ENCODE data around the gene MMP23B.

MMP23B gene

GRCh38 chr1:1602968-1603506 lies 28.9 kb upstream of the MMP23B start:
- no peak for DNase-seq

- DNase-seq = no peak
Observed at GRCh38 chr1:1603671-1604373, 28.2 kb upstream of the MMP23B start.

- DNase-seq = no peak
Observed at GRCh38 chr1:1604374-1605033, 27.5 kb upstream of the MMP23B start.

- DNase-seq = no peak
Observed at GRCh38 chr1:1605034-1605591, 26.9 kb upstream of the MMP23B start.

GRCh38 chr1:1605724-1606123 lies 26.2 kb upstream of the MMP23B start:
- DNase-seq = no peak

- DNase-seq = no peak
Observed at GRCh38 chr1:1606232-1606631, 25.7 kb upstream of the MMP23B start.

- DNase-seq = no peak
Observed at GRCh38 chr1:1609822-1610485, 22.0 kb upstream of the MMP23B start.

GRCh38 chr1:1610796-1611195 lies 21.2 kb upstream of the MMP23B start:
- DNase-seq = no peak

- DNase-seq = no peak
Observed at GRCh38 chr1:1612104-1612400, 19.9 kb upstream of the MMP23B start.

- DNase-seq = no peak
Observed at GRCh38 chr1:1613509-1614082, 18.4 kb upstream of the MMP23B start.

- peak; percentile 84 for DNase-seq
Observed at GRCh38 chr1:1614204-1614953, 17.6 kb upstream of the MMP23B start.

GRCh38 chr1:1614954-1615255 lies 17.1 kb upstream of the MMP23B start:
- no peak for DNase-seq

GRCh38 chr1:1615256-1616044 lies 16.5 kb upstream of the MMP23B start, which contains the start of gene MIB2:
Gene MIB2 (plus strand): TSS chr1:1615500. CDS start chr1:1623453, 7,953 bp downstream.
- peak; percentile 97 for DNase-seq

GRCh38 chr1:1616045-1616790 lies 15.8 kb upstream of the MMP23B start:
- no peak for DNase-seq

GRCh38 chr1:1616838-1617237 lies 15.1 kb upstream of the MMP23B start:
- no peak for DNase-seq

- DNase-seq = no peak
Observed at GRCh38 chr1:1617516-1617915, 14.5 kb upstream of the MMP23B start.

- DNase-seq = no peak
Observed at GRCh38 chr1:1617925-1618324, 14.0 kb upstream of the MMP23B start.

- DNase-seq = no peak
Observed at GRCh38 chr1:1618396-1619068, 13.4 kb upstream of the MMP23B start.

- no peak for DNase-seq
Observed at GRCh38 chr1:1619917-1620361, 12.0 kb upstream of the MMP23B start.

- no peak for DNase-seq
Observed at GRCh38 chr1:1620433-1621139, 11.4 kb upstream of the MMP23B start.

All from MV-4-11 (cell line).